IPS-18c (cell line): ENCODE results near the gene ANKRD37.
A peak's percentile ranks its signal among the peaks of the same experiment; 100 is the strongest.

Experiments
- H3K4me3 ChIP-seq: 2 replicates; pipeline ENCODE4 v1.7.0; 2013; ENCODE audit warnings: low read depth, mild to moderate bottlenecking, low read length, moderate library complexity; ENCODE audit not compliant: insufficient read depth
- H3K9me3 ChIP-seq: one replicate; pipeline ENCODE4 v1.6.1; 2013; ENCODE audit warnings: mild to moderate bottlenecking, low read length, moderate library complexity; ENCODE audit not compliant: control insufficient read depth, insufficient read depth

ANKRD37 gene

GRCh38 chr4:185398618-185399017, 2.0 kb downstream of the ANKRD37 start:
- Histone ChIP-seq H3K4me3 (no peak overlapping the region), H3K9me3 (no peaks in the 10 kb centered on the region)

- Histone ChIP-seq H3K9me3 (no peaks in the 10 kb centered on the region), H3K4me3 (no peak overlapping the region)
These were observed 2.8 kb downstream of the ANKRD37 start for GRCh38 chr4:185399466-185399865.

- H3K4me3 ChIP-seq = no peak overlapping the region
- no peaks in the 10 kb centered on the region for H3K9me3 ChIP-seq
These were observed 7.4 kb downstream of the ANKRD37 start for GRCh38 chr4:185404031-185404430.

- Histone ChIP-seq H3K4me3 (no peak overlapping the region), H3K9me3 (no peaks in the 10 kb centered on the region)
These were observed 8.8 kb downstream of the ANKRD37 start for GRCh38 chr4:185405296-185405999.

GRCh38 chr4:185408432-185408831, 11.8 kb downstream of the ANKRD37 start:
- Histone ChIP-seq H3K4me3 (no peak overlapping the region), H3K9me3 (no peaks in the 10 kb centered on the region)

- Histone ChIP-seq H3K4me3 (no peak overlapping the region), H3K9me3 (no peaks in the 10 kb centered on the region)
These were observed 15.2 kb downstream of the ANKRD37 start for GRCh38 chr4:185411849-185412248.

- H3K9me3 ChIP-seq = no peaks in the 10 kb centered on the region
These were observed 15.8 kb downstream of the ANKRD37 start for GRCh38 chr4:185412412-185412811.

GRCh38 chr4:185416955-185417354, 20.3 kb downstream of the ANKRD37 start:
- Histone ChIP-seq H3K9me3 (no peaks in the 10 kb centered on the region), H3K4me3 (no peak overlapping the region)

More at GRCh38 chr4:185412412-185412811, 15.8 kb downstream of the ANKRD37 start:
- no peak overlapping the region for H3K4me3 ChIP-seq

- Histone ChIP-seq H3K9me3 (no peaks in the 10 kb centered on the region), H3K4me3 (no peak overlapping the region)
These were observed 24.9 kb downstream of the ANKRD37 start for GRCh38 chr4:185421366-185422124.

- no peaks in the 10 kb centered on the region for H3K9me3 ChIP-seq
- peak overlapping the region; percentile 87 for H3K4me3 ChIP-seq
These were observed 28.4 kb downstream of the ANKRD37 start for GRCh38 chr4:185424905-185425646.

- Histone ChIP-seq H3K9me3 (no peaks in the 10 kb centered on the region), H3K4me3 (peak within 1 kb of the TSS; percentile 87)
These were observed 29.2 kb downstream of the ANKRD37 start, which contains the start of gene UFSP2 for GRCh38 chr4:185425647-185426352. UFSP2 (minus strand) TSS chr4:185425964; CDS start chr4:185425868, 96 bp downstream.

- no peaks in the 10 kb centered on the region for H3K9me3 ChIP-seq
- no peak overlapping the region for H3K4me3 ChIP-seq
These were observed 30.5 kb downstream of the ANKRD37 start for GRCh38 chr4:185426960-185427688.

GRCh38 chr4:185429660-185430059, 33.0 kb downstream of the ANKRD37 start:
- Histone ChIP-seq H3K9me3 (no peaks in the 10 kb centered on the region), H3K4me3 (no peak overlapping the region)

GRCh38 chr4:185435466-185435865, 38.8 kb downstream of the ANKRD37 start:
- Histone ChIP-seq H3K4me3 (no peak overlapping the region), H3K9me3 (no peaks in the 10 kb centered on the region)

GRCh38 chr4:185437809-185438208, 41.2 kb downstream of the ANKRD37 start:
- Histone ChIP-seq H3K4me3 (no peak overlapping the region), H3K9me3 (no peaks in the 10 kb centered on the region)

- Histone ChIP-seq H3K4me3 (no peak overlapping the region), H3K9me3 (no peaks in the 10 kb centered on the region)
These were observed 44.8 kb downstream of the ANKRD37 start for GRCh38 chr4:185441479-185441878.

- no peak overlapping the region for H3K4me3 ChIP-seq
- no peaks in the 10 kb centered on the region for H3K9me3 ChIP-seq
These were observed 48.6 kb downstream of the ANKRD37 start for GRCh38 chr4:185445209-185445608.
